GM12891 (cell line): Measurements from ENCODE around the gene STAG3.

Experiments
- POLR2A ChIP-seq: IDR thresholded peaks from 2 replicates; pipeline ENCODE4 v1.6.1; 2011; ENCODE audit warnings: low read depth, low read length, control low read depth
- POLR2AphosphoS5 ChIP-seq: IDR thresholded peaks from 2 replicates; pipeline ENCODE4 v1.6.1; 2011; ENCODE audit warnings: low read depth, low read length, control low read depth
- SPI1 ChIP-seq: IDR thresholded peaks from 2 replicates; pipeline ENCODE4 v1.6.1; 2011; ENCODE audit warnings: low read depth, low read length, control low read depth

DNA sequence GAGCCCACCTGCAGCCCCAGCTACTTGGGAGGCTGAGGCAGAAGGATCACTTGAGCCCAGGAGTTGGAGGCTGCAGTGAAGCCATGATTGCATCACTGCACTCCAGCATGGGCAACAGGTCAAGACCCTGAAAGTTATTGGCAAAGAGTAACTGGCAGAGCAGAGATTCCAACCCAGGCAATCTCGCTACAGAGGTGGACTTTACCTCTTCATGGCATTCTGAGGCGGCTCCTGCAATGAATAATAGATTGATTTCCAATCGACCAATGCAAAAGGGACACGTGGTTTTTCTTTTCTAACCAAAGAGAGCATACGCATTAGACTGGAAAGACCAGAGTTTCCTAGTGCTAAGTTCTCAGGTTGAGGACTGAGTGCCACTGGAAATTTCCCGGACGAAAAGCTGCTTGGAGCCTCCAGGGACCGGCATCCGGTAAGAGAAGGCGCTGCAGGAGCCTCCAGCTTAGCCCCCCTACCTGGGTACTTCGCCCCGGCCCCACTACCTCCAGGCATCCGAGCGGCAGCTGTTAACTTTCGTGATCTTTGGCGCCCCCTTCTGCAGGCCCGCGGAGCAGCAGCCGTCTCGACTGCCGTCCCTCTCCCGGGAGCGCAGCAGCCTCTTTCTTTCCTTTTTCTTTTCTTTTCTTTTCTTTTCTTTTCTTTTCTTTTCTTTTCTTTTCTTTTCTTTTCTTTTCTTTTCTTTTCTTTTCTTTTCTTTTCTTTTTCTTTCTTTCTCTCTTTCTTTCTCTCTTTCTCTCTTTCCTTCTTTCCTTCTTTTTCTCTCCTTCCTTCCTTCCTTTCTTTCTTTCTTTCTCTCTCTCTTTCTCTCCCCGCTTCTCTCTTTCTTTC, 46.9 kb upstream of the STAG3 start:
- no peak for TF ChIP-seq POLR2A
- TF ChIP-seq POLR2AphosphoS5: no peak
- no peak for TF ChIP-seq SPI1
